ENCODE results near the gene FKBP4. TPM values are rescaled to one million over a fixed set of nuclear protein-coding genes. Genes with fewer than 3 reads are reported as not detected.

Gene FKBP4
- total and polyA plus RNA-seq, 8 donors, result 25.3 to 57.2 (median 44.5) TPM

DNA sequence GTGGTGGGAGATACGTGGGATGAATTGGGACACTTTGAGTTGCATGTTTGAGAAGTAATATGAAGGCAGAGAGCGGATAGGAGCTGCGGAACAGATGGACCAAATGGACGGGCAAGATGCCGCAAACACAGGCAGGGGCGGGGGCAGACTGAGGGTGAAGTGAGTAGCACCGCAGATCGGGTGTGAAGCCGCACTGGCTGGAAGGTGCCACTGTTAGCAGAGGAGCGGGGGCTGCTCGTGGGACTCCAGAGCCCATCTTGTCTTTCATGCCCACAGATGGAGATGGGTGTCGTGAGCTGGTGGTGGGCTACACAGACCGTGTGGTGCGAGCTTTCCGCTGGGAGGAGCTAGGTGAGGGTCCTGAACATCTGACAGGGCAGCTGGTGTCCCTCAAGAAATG, 25.0 kb downstream of the FKBP4 start:
- no peaks in the 10 kb centered on the region for H3K27me3 ChIP-seq
- H3K27ac ChIP-seq, result no peak overlapping the region
- peaks cover 0 to 7% (median 3%) of the 10 kb centered on the region in 4 donors for H3K4me1 ChIP-seq
- DNase-seq, result no peak
- intact Hi-C loops (cut with DNase I; ENCODE audit: low total_unique reads), result no loop called here
- no peaks in the 10 kb centered on the region for H3K9me3 ChIP-seq
- WGBS, 5 donors, result 93 to 98% (median 95%) methylated on average over 15 of the region's 15 CpGs
- H3K4me3 ChIP-seq, result no peak overlapping the region
- peaks cover 57 to 98% (median 92%) of the 10 kb centered on the region in 4 donors for H3K36me3 ChIP-seq
- no peak for TF ChIP-seq POLR2A (IDR thresholded peaks at IDR 0.05)
- TF ChIP-seq, protein P1, sequence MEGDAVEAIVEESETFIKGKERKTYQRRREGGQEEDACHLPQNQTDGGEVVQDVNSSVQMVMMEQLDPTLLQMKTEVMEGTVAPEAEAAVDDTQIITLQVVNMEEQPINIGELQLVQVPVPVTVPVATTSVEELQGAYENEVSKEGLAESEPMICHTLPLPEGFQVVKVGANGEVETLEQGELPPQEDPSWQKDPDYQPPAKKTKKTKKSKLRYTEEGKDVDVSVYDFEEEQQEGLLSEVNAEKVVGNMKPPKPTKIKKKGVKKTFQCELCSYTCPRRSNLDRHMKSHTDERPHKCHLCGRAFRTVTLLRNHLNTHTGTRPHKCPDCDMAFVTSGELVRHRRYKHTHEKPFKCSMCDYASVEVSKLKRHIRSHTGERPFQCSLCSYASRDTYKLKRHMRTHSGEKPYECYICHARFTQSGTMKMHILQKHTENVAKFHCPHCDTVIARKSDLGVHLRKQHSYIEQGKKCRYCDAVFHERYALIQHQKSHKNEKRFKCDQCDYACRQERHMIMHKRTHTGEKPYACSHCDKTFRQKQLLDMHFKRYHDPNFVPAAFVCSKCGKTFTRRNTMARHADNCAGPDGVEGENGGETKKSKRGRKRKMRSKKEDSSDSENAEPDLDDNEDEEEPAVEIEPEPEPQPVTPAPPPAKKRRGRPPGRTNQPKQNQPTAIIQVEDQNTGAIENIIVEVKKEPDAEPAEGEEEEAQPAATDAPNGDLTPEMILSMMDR (IDR thresholded peaks at IDR 0.05), result no peak
- no peak for TF ChIP-seq EP300 (IDR thresholded peaks at IDR 0.05)
- TF ChIP-seq POLR2AphosphoS5 (IDR thresholded peaks at IDR 0.05), result no peak

DNA sequence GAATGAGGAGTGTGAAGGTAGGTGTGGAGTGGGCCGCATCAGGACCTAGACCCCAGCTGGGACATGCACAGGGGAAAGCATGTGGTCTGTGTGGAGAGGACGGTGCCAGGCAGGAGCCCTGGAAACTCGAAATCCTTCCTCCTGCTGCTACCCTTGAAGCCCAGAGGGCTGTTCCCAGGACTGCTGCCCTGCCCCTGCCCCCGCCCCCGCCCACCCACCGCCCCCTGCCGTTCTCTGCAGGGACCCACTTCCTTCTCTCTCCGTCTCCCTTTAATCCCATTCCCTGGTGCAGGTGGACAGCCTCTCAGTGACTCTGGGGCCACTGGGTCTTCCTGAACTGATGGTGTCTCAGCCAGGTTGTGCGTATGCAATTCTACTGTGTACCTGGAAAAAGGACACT, 25.7 kb downstream of the FKBP4 start:
- peaks cover 63 to 99% (median 94%) of the 10 kb centered on the region in 4 donors for H3K36me3 ChIP-seq
- TF ChIP-seq POLR2A (IDR thresholded peaks at IDR 0.05) (no peak), POLR2AphosphoS5 (IDR thresholded peaks at IDR 0.05) (no peak), EP300 (IDR thresholded peaks at IDR 0.05) (no peak)
- TF ChIP-seq, protein P1 (IDR thresholded peaks at IDR 0.05), result no peak
- DNase-seq, result no peak
- H3K9me3 ChIP-seq, result no peaks in the 10 kb centered on the region
- no peak overlapping the region for H3K27ac ChIP-seq
- no peaks in the 10 kb centered on the region for H3K27me3 ChIP-seq
- no peak overlapping the region for H3K4me3 ChIP-seq
- WGBS, 5 donors, result 78 to 90% (median 82%) methylated on average over 5 to 9 of the region's 9 CpGs
- intact Hi-C loops (cut with DNase I; ENCODE audit: low total_unique reads), result no loop called here
- H3K4me1 ChIP-seq, result peaks cover 0 to 1% (median under 1%) of the 10 kb centered on the region in 4 donors

DNA sequence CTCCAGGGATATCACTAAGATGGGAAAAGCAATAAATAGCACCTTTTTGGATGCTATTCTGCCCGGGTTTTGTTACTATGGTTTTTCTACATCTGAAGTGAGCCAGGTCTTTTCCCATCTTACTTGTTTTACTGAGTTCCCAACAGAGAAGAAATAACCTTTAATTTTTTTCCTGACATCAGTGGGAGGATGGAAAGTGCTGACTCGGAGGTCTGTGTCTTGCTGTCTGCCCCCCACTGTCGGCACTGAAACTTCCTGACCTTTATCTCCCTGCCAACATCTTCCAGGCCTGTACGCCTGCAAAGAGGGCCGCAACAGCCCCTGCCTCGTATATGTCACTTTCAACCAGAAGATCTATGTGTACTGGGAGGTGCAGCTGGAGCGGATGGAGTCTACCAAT, 28.7 kb downstream of the FKBP4 start:
- no peaks in the 10 kb centered on the region for H3K9me3 ChIP-seq
- H3K27me3 ChIP-seq, result no peaks in the 10 kb centered on the region
- no peaks in the 10 kb centered on the region for H3K4me1 ChIP-seq
- intact Hi-C loops (cut with DNase I; ENCODE audit: low total_unique reads), result no loop called here
- TF ChIP-seq POLR2AphosphoS5 (IDR thresholded peaks at IDR 0.05) (no peak), POLR2A (IDR thresholded peaks at IDR 0.05) (no peak), EP300 (IDR thresholded peaks at IDR 0.05) (no peak)
- TF ChIP-seq, protein P1 (IDR thresholded peaks at IDR 0.05), result no peak
- peaks cover 71 to 100% (median 99%) of the 10 kb centered on the region in 4 donors for H3K36me3 ChIP-seq
- no peak overlapping the region for H3K27ac ChIP-seq
- 81 to 87% (median 85%) methylated on average over 7 of the region's 7 CpGs for WGBS, 5 donors
- H3K4me3 ChIP-seq, result no peak overlapping the region
- DNase-seq, result no peak

DNA sequence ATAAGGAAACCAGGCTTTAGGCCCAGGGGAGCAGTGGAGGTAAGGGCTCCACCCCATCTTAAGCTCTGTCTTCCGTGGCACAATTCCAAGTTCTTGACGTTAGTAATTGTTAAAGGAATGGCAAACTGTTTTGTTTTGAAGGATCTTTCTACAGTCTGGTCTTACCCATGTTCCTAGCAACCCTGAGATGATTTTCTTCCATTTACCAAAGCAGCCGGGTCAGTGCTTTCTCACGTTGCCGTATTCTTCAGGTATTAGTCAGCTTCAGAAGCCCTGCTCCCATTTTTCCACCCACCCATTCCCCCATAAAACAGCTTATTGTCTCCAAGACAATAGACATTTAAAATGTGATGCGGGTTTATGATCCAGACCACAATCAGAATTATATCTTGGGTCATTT, 29.8 kb downstream of the FKBP4 start:
- Histone ChIP-seq H3K27me3 (no peaks in the 10 kb centered on the region), H3K36me3 (peaks cover 65 to 100% (median 100%) of the 10 kb centered on the region in 4 donors), H3K4me3 (no peak overlapping the region), H3K27ac (no peak overlapping the region), H3K9me3 (no peaks in the 10 kb centered on the region), H3K4me1 (no peaks in the 10 kb centered on the region)
- intact Hi-C loops (cut with DNase I; ENCODE audit: low total_unique reads), result no loop called here
- no peak for DNase-seq
- TF ChIP-seq POLR2A (IDR thresholded peaks at IDR 0.05) (no peak), POLR2AphosphoS5 (IDR thresholded peaks at IDR 0.05) (no peak), EP300 (IDR thresholded peaks at IDR 0.05) (no peak)
- TF ChIP-seq, protein P1 (IDR thresholded peaks at IDR 0.05), result no peak
- 76 to 83% (median 80%) methylated on average over 6 of the region's 6 CpGs for WGBS, 5 donors

Measured in stomach (tissue), 9 donors.